AG04449 (cell line): ENCODE measurements around the gene RHOA.
A peak's percentile ranks its signal among the peaks of the same experiment; 100 is the strongest.
"Not testable (repeated sequence)": the region's sequence is repeated elsewhere in the genome, so short reads cannot be mapped to it uniquely, and the experiment has no call there.

Source experiments
- CTCF ChIA-PET: fragments of 350-600 bp; formaldehyde crosslinking; extraction: SDS; loops from one replicate; lab custom pipeline; 2021; ENCODE audit warnings: antibody characterized with exemption; lab: Yijun Ruan, JAX
- POLR2A ChIA-PET: fragments of 400-600, 350-600 bp; formaldehyde crosslinking; extraction: SDS; loops from one replicate; lab custom pipeline; 2020; ENCODE audit warnings: antibody characterized with exemption, inconsistent platforms; lab: Yijun Ruan, JAX
- DNase-seq: peaks from one replicate; pipeline ENCODE4 v3.0.0-alpha.2; 2010; ENCODE audit warnings: low read depth, low spot score
- H3K4me3 ChIP-seq: 2 replicates; pipeline ENCODE4 v1.5.1; 2011; ENCODE audit warnings: low read depth, mild to moderate bottlenecking, control low read depth, low read length
- TF ChIP-seq, protein P1 (sequence below): IDR thresholded peaks from one replicate; pipeline ENCODE4 v1.5.1; 2011; ENCODE audit warnings: mild to moderate bottlenecking, moderate library complexity, low read length, control low read depth, inconsistent platforms; ENCODE audit not compliant: insufficient read depth; ENCODE audit errors: missing control alignments

Gene RHOA

DNA sequence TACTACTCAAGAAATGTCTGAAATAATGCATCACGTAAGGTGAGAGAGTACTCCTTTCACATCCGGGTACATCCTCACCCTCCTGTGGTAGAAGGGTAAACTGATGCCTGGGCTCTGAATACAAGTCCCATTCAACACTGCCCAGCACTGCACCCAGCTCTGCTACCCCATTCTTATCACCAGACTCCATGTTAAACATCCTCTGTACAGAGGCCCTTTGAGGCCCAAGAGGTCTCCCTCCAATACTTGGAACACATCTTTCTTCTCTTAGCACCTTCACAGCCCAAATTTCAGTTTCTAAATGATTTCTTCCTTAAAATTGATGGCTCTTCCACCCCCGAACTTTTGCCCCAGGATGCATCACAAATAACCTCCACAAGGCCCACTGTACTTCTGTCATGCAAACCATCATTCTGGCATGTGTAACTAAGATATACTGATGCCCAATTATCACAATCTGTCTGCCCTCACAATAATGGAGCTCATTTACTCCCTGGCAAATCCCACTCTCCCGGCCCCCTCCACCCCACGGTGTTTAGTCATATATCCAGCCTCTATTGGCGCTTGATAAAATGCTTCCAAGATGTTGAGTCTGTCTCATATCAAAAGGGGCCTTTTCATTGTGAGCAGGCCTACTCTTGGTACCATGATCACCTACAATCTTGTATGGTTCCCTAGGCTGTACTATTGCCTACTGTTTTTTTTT, 41.0 kb downstream of the RHOA start:
- H3K4me3 ChIP-seq = no peak overlapping the region
- POLR2A ChIA-PET = interaction anchor here (0.5 to 1.3 kb wide), 2 partner anchors 38 to 41 kb away, joined by 3 read pairs; partner anchors contain the start of gene RHOA
- DNase-seq = no peak
- TF ChIP-seq, protein P1, sequence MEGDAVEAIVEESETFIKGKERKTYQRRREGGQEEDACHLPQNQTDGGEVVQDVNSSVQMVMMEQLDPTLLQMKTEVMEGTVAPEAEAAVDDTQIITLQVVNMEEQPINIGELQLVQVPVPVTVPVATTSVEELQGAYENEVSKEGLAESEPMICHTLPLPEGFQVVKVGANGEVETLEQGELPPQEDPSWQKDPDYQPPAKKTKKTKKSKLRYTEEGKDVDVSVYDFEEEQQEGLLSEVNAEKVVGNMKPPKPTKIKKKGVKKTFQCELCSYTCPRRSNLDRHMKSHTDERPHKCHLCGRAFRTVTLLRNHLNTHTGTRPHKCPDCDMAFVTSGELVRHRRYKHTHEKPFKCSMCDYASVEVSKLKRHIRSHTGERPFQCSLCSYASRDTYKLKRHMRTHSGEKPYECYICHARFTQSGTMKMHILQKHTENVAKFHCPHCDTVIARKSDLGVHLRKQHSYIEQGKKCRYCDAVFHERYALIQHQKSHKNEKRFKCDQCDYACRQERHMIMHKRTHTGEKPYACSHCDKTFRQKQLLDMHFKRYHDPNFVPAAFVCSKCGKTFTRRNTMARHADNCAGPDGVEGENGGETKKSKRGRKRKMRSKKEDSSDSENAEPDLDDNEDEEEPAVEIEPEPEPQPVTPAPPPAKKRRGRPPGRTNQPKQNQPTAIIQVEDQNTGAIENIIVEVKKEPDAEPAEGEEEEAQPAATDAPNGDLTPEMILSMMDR = no peak
- CTCF ChIA-PET = interaction anchor here (1.3 kb wide), 1 partner anchor 51 kb away, joined by 3 read pairs; no protein-coding TSS in a partner anchor

DNA sequence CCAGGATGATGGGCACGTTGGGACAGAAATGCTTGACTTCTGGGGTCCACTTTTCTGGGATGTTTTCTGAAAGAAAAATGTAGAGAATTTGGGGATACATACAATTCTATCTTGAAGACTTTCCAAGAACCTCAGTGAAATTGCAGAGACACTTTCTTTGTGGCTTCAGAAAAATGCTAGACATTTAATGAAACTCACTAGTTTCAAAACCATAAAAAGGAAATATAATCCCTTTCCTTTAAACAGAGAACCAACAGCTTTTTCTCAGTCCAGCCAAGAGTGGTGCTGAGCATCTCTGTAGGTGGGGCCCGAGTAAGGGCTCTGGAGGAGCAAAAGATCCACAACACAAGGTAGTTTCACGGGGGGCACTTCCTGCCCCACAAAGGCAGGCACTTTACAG, 49.2 kb downstream of the RHOA start:
- no peak overlapping the region for H3K4me3 ChIP-seq
- DNase-seq = no peak
- ChIA-PET POLR2A (interaction anchor here (1.3 kb wide), 1 partner anchor 50 kb away, joined by 4 read pairs; no protein-coding TSS in a partner anchor), CTCF (interaction anchor here (1.1 to 1.2 kb wide), 2 partner anchors 11 to 15 kb away, joined by 3 to 4 read pairs; no protein-coding TSS in a partner anchor)
- TF ChIP-seq, protein P1 = no peak

DNA sequence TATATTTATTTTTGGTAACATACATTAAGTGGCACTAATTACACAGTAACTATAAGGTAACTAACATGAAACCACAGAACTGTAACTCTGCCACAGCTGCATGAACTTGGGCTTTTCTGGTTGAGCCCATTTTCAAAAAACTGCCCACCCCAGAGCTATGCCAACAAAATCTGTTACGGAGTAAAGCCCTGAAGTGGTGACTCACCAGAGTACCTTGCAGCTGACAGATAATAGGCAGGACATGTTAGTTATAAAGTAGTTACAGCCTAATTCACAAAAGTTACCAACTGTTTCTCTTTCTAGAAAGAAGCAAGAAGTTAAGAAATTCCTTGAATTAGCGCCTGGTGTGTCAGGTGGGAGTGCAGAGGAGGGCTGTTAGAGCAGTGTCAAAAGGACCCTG, 52.2 kb downstream of the RHOA start:
- POLR2A ChIA-PET = interaction anchor here (0.5 to 2.4 kb wide), 4 partner anchors 10 to 52 kb away, joined by 4 to 10 read pairs (median 6); partner anchors contain the start of genes RHOA and TCTA

DNA sequence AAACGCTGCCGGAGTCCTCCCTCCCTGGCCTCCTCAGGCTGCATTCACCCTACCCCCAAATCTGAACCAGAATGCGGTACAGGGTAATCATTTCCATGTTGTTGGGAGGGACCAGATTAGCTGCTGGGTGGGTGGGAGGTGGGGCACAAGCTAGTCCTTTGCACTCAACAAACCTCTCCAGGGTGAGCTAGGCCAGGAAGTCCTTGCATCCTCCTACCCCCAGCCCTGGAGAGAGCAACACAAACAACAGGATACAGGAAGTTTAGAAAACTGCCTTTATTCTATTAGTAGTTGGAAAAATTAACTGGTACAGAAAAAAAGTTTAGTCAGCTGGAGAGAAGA, 52.9 kb downstream of the RHOA start:
- ChIA-PET POLR2A (interaction anchor here (0.5 to 2.4 kb wide), 4 partner anchors 11 to 53 kb away, joined by 4 to 10 read pairs (median 6); partner anchors contain the start of genes RHOA and TCTA), CTCF (interaction anchor here (1.2 to 2.5 kb wide), 2 partner anchors 17 to 19 kb away, joined by 3 to 10 read pairs; partner anchors contain the start of gene USP4)
- TF ChIP-seq, protein P1 = no peak
- H3K4me3 ChIP-seq = peak overlapping the region; percentile 36
- DNase-seq = no peak

More for the DNA sequence above, 52.2 kb downstream of the RHOA start:
- no peak overlapping the region for H3K4me3 ChIP-seq
- no peak for DNase-seq
- TF ChIP-seq, protein P1 = no peak
- CTCF ChIA-PET = interaction anchor here (0.7 to 2.5 kb wide), 2 partner anchors 20 to 90 kb away, joined by 3 to 10 read pairs; partner anchors contain the start of gene USP4

DNA sequence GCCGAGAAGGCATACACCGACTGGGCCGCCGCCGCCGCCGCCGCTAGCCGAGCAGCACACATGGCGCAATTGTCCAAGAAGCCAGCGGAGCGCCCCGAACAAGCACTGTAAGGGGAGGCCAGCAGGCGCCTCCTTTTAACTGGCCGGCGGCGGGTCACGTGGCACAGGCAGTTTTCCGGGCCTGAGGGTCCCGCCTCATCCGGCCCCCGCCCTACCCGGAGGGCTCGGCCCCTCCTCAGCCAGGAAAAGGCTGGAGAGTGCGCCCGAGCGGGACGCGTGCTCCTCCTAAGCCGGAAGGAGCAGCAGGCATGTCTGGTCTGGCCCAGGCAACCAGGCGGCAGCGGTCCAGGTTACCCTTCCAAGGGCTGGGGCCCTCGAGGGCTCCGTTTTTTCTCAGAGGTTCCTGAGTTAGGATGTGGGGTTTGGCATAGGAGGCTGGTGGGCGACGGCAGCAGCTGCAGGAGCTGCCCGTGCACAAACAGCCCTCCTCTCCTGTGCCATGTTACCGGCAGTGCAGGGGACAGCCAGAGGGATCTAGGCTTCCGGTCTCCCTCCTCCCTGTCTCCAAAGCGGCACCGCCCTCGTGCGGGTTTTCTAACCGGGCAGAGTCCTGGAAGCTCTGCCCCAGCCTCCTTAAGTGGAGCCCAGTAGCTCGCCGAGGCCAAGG, 53.4 kb downstream of the RHOA start, which contains the start of gene GPX1:
Gene GPX1, minus strand, starts transcription at position 137 of the 667 bp plus-strand sequence. Its CDS starts 75 bp downstream, at position 62.
- ChIA-PET CTCF (interaction anchor here (1.2 to 2.5 kb wide), 3 partner anchors 16 to 53 kb away, joined by 3 to 10 read pairs (median 3); partner anchors contain the start of gene USP4), POLR2A (interaction anchor here (0.6 to 2.4 kb wide), 7 partner anchors 11 to 111 kb away, joined by 3 to 10 read pairs (median 5); partner anchors contain the start of genes DAG1, RHOA, TCTA and USP4)
- TF ChIP-seq, protein P1 = no peak
- H3K4me3 ChIP-seq = peak within 1 kb of the TSS; percentile 71
- peak; percentile 64 for DNase-seq

DNA sequence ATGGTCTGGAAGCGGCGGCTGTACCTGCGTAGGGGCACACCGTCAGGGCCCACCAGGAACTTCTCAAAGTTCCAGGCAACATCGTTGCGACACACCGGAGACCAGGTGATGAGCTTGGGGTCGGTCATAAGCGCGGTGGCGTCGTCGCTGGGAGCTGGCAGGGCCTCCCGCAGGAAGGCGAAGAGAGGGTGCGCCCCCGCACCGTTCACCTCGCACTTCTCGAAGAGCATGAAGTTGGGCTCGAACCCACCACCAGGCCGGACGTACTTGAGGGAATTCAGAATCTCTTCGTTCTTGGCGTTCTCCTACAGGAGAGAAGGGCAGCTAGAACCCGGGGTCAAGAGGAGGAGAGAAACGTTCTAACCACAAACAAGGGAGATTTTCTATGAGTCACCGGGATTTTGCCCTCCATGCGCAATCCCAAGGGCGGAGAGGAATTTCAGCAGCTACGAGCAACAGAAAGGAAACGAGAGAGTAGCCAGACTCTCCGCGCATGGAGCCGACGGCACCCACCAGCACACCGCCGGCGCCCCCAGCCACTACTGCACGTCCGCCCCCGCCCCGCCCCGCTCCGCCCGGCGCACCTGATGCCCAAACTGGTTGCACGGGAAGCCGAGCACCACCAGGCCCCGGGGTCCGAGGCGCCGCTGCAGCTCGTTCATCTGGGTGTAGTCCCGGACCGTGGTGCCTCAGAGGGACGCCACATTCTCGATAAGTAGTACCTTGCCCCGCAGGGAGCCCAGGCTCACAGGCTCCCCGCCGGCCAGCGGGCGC, 54.1 kb downstream of the RHOA start:
- CTCF ChIA-PET = interaction anchor here (1.2 to 1.3 kb wide), 2 partner anchors 16 to 53 kb away, joined by 3 read pairs; no protein-coding TSS in a partner anchor
- peak; percentile 49 for DNase-seq
- POLR2A ChIA-PET = interaction anchor here (0.6 to 2.4 kb wide), 5 partner anchors 16 to 112 kb away, joined by 3 to 10 read pairs (median 5); partner anchors contain the start of genes DAG1, RHOA, TCTA and USP4
- peak overlapping the region; percentile 71 for H3K4me3 ChIP-seq

DNA sequence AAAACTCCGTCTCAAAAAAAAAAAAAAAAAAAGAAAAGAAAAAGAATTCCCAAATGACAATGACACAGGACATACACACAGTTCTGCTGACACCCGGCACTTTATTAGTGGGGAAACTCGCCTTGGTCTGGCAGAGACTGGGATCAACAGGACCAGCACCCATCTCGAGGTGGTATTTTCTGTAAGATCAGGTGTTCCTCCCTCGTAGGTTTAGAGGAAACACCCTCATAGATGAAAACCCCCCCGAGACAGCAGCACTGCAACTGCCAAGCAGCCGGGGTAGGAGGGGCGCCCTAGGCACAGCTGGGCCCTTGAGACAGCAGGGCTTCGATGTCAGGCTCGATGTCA, 54.7 kb downstream of the RHOA start:
- DNase-seq = not testable (repeated sequence)
- H3K4me3 ChIP-seq = peak overlapping the region; percentile 71
- ChIA-PET CTCF (interaction anchor here (1.3 kb wide), 1 partner anchor 54 kb away, joined by 3 read pairs; no protein-coding TSS in a partner anchor), POLR2A (interaction anchor here (1.0 to 2.4 kb wide), 4 partner anchors 17 to 113 kb away, joined by 5 to 10 read pairs (median 8); partner anchors contain the start of genes DAG1, RHOA, TCTA and USP4)
